Mesendoderm (in vitro differentiated cells): Measurements from ENCODE around the gene PPIF.

ENCODE experiments used
- DNase-seq: peaks from one replicate; pipeline ENCODE4 v3.0.0; 2013
- H2AK5ac ChIP-seq: 2 replicates; pipeline ENCODE4 v1.6.1; 2013; ENCODE audit warnings: low read length, inconsistent platforms
- H2BK120ac ChIP-seq: 2 replicates; pipeline ENCODE4 v1.6.1; 2013; ENCODE audit warnings: low read depth, mild to moderate bottlenecking, low read length, moderate library complexity, mixed read lengths
- H2BK15ac ChIP-seq: replicated peaks from 2 replicates; pipeline ENCODE4 v1.6.1; 2013; ENCODE audit warnings: low read depth, mild to moderate bottlenecking, moderate library complexity
- H2BK5ac ChIP-seq: 2 replicates; pipeline ENCODE4 v1.6.1; 2013; ENCODE audit warnings: low read length, inconsistent platforms
- H3K18ac ChIP-seq: 2 replicates; pipeline ENCODE4 v1.6.1; 2013; ENCODE audit warnings: mild to moderate bottlenecking, low read length, mixed read lengths
- H3K23ac ChIP-seq: one replicate; pipeline ENCODE4 v1.6.1; 2013; ENCODE audit warnings: low read length
- H3K27ac ChIP-seq: 2 replicates; pipeline ENCODE4 v1.5.1; 2013; ENCODE audit warnings: low read depth, mild to moderate bottlenecking, inconsistent platforms, low read length, moderate library complexity
- H3K27me3 ChIP-seq: 2 replicates; pipeline ENCODE4 v1.6.1; 2013; ENCODE audit warnings: low read length, control low read depth, mild to moderate bottlenecking, inconsistent platforms; ENCODE audit not compliant: insufficient read depth, poor library complexity
- H3K36me3 ChIP-seq: 2 replicates; pipeline ENCODE4 v1.6.1; 2013; ENCODE audit warnings: low read length, inconsistent platforms; ENCODE audit not compliant: control insufficient read depth, insufficient read depth
- H3K4ac ChIP-seq: one replicate; pipeline ENCODE4 v1.6.1; 2013; ENCODE audit warnings: low read depth, mild to moderate bottlenecking, low read length, moderate library complexity
- H3K4me1 ChIP-seq: 2 replicates; pipeline ENCODE4 v1.6.1; 2013; ENCODE audit warnings: low read depth, low read length, inconsistent platforms; ENCODE audit not compliant: control insufficient read depth
- H3K4me2 ChIP-seq: 2 replicates; pipeline ENCODE4 v1.6.1; 2013; ENCODE audit warnings: low read length
- H3K4me3 ChIP-seq: 2 replicates; pipeline ENCODE4 v1.5.1; 2013; ENCODE audit warnings: mild to moderate bottlenecking, low read length
- H3K56ac ChIP-seq: one replicate; pipeline ENCODE4 v1.6.1; 2013; ENCODE audit warnings: low read length
- H3K79me1 ChIP-seq: 2 replicates; pipeline ENCODE4 v1.6.1; 2013; ENCODE audit warnings: low read length, inconsistent platforms
- H3K79me2 ChIP-seq: 2 replicates; pipeline ENCODE4 v1.6.1; 2013; ENCODE audit warnings: mild to moderate bottlenecking, low read length; ENCODE audit not compliant: control insufficient read depth, insufficient read depth
- H3K9ac ChIP-seq: 2 replicates; pipeline ENCODE4 v1.6.1; 2013; ENCODE audit warnings: low read length, inconsistent platforms
- H4K5ac ChIP-seq: one replicate; pipeline ENCODE4 v1.6.1; 2013; ENCODE audit warnings: low read length
- H4K8ac ChIP-seq: one replicate; pipeline ENCODE4 v1.6.1; 2013; ENCODE audit warnings: low read depth, mild to moderate bottlenecking, control low read depth, low read length, moderate library complexity
- WGBS: extraction: QIAGEN DNeasy Blood & Tissue Kit; methylation state at CpG from one replicate; pipeline ENCODE4 v1.1.7; 2013; ENCODE audit warnings: low lambda C conversion rate, missing lambda C conversion rate; ENCODE audit not compliant: insufficient coverage; ENCODE audit errors: extremely low coverage; 5-methylcytosine and 5-hydroxymethylcytosine counted together

Gene PPIF

DNA sequence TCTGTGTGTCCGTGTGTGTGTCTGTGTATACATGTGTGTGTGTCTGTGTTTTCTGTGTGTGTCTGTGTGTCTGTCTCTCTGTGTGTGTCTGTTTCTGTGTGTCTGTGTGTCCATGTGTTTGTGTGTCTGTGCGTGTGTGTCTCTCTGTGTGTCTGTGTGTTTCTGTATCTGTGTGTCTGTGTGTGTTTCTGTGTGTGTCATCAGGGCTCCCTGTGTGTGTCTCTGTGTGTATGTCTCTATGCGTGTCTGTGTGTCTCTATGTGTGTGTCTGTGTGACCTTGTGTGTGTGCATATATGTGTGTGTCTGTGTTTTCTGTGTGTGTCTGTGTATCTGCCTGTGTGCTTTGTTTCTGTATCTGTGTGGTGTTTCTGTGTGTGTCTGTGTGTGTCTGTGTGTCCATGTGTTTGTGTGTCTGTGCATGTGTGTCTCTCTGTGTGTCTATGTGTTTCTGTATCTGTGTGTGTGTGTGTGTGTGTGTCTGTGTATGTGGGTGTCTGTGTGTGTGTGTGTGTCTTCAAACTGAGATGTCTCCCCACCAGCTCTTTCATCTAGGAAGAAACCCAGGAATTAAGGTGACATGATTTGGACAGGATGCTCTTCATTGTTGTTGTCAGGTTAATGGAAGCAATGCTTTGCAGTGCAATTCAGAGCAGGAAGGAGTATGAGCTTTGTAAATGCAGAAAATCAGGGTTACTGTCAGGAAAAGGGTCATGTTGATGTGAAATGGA is 20.7 kb upstream of the PPIF start:
- Histone ChIP-seq H2AK5ac (no peak overlapping the region), H3K27me3 (no peaks in the 10 kb centered on the region), H3K23ac (no peak overlapping the region), H3K27ac (no peak overlapping the region), H4K8ac (no peak overlapping the region), H2BK120ac (no peak overlapping the region), H3K4me1 (no peaks in the 10 kb centered on the region), H3K56ac (no peak overlapping the region), H2BK5ac (no peak overlapping the region), H3K18ac (no peak overlapping the region), H3K4me3 (no peak overlapping the region), H4K5ac (no peak overlapping the region), H3K9ac (no peak overlapping the region), H3K4me2 (no peak overlapping the region), H3K36me3 (no peaks in the 10 kb centered on the region), H3K4ac (no peak overlapping the region), H2BK15ac (no peak overlapping the region), H3K79me1 (no peaks in the 10 kb centered on the region), H3K79me2 (no peaks in the 10 kb centered on the region)
- no peak for DNase-seq
- WGBS = no CpG with 5 or more reads among the region's 3 CpGs

DNA sequence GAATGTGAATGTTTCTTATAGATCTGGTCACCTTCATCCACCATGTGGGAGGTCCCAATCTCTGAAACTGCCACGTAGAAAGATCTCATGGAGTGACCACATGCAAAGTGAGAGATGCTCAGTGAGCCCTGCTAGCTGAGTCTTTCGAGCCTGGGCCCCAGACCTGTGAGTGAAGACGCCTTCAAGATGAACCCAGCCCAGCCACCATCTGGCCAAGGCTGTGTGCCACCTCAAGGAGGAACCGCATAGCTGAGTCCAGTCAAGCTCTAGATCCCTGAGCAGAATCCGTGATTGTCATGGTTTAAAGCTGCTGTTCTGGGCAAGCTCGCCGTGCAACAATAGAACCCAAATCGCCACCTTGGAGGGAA is 20.2 kb upstream of the PPIF start:
- Histone ChIP-seq H3K27ac (no peak overlapping the region), H3K18ac (no peak overlapping the region), H2BK5ac (no peak overlapping the region), H4K5ac (no peak overlapping the region), H3K4me2 (no peak overlapping the region), H3K4me1 (no peaks in the 10 kb centered on the region), H3K56ac (no peak overlapping the region), H4K8ac (no peak overlapping the region), H3K27me3 (no peaks in the 10 kb centered on the region), H3K4me3 (no peak overlapping the region), H3K79me1 (no peaks in the 10 kb centered on the region), H2BK15ac (no peak overlapping the region), H3K36me3 (no peaks in the 10 kb centered on the region), H2AK5ac (no peak overlapping the region), H3K4ac (no peak overlapping the region), H3K79me2 (no peaks in the 10 kb centered on the region), H3K9ac (no peak overlapping the region), H2BK120ac (no peak overlapping the region), H3K23ac (no peak overlapping the region)
- no peak for DNase-seq
- WGBS = no CpG with 5 or more reads among the region's 8 CpGs

DNA sequence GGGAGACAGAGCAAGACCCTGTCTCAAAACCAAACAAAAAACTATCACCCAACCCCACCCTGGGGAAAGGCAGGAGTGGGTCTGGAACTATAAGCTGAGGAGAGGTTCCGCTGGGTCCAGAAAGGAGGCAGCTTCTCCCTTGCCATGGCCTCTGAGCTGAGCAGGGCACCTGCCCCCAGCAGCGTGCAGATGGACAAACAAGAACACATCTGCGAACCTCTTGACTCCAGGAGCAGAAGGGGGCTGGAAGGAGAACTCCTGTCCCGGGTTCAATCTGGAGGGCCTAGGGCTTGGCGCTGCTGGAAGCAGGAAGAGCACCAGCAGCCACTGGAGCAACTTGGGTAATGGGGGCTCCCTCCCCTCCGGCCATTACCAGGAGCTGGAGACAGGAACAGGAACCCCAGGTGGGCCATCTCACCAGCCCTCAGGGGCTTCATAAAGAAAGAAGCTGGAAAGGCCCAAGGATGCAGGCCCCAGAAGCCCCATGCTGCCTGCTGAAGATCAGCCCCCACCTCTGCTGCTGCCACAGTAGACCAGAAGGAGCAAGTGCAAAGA is 19.0 kb upstream of the PPIF start:
- Histone ChIP-seq H3K36me3 (no peaks in the 10 kb centered on the region), H3K27me3 (no peaks in the 10 kb centered on the region), H2BK5ac (no peak overlapping the region), H3K79me2 (no peaks in the 10 kb centered on the region), H3K4me1 (no peaks in the 10 kb centered on the region), H4K8ac (no peak overlapping the region), H3K23ac (no peak overlapping the region), H3K27ac (no peak overlapping the region), H3K56ac (no peak overlapping the region), H4K5ac (no peak overlapping the region), H3K9ac (no peak overlapping the region), H2BK15ac (no peak overlapping the region), H2AK5ac (no peak overlapping the region), H3K4ac (no peak overlapping the region), H3K18ac (no peak overlapping the region), H2BK120ac (no peak overlapping the region), H3K4me2 (no peak overlapping the region), H3K4me3 (no peak overlapping the region), H3K79me1 (no peaks in the 10 kb centered on the region)
- DNase-seq = no peak
- WGBS = no CpG with 5 or more reads among the region's 6 CpGs

DNA sequence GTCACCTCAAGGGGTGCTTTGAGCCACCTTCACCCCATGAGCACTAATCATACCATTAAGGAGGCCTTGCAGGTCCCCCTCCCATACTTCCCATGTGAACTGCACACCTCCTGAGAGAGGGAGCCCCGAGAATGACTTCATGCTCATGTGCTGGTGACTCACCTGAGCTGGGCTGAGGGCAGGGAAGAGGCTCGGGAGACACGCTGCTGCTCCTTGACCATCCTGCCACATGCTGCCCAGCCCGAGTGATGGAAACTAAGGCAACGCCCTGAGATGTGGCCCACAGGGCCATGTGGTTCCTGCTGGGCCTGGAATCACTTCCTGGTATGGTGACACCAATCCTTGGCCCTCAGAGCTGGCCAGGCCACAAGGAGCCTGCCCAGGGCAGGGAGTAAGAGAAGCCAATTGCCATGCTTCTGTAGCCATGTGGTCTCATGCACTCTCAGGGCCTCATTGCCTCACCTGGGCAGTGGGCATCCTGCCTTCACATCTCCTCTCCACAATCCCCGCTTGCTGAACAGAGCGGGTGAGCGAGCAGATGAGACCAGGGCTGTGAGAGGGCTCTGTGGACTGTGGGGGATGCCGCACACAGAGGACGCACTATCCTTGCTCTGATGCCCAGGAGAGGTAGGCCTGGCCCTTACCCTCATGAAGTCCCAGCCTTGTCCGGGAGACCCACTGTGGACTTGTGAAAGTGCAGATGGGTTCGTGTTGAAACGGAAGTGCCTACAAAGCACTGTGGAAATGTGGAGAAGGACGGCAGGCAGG is 18.3 kb upstream of the PPIF start:
- DNase-seq = peak; percentile 22
- Histone ChIP-seq H3K56ac (no peak overlapping the region), H3K27me3 (no peaks in the 10 kb centered on the region), H3K18ac (no peak overlapping the region), H3K9ac (no peak overlapping the region), H3K23ac (no peak overlapping the region), H3K79me2 (no peaks in the 10 kb centered on the region), H4K8ac (no peak overlapping the region), H3K4me2 (no peak overlapping the region), H3K27ac (no peak overlapping the region), H2BK120ac (no peak overlapping the region), H2AK5ac (no peak overlapping the region), H3K36me3 (no peaks in the 10 kb centered on the region), H3K4me1 (no peaks in the 10 kb centered on the region), H2BK15ac (no peak overlapping the region), H3K4me3 (no peak overlapping the region), H4K5ac (no peak overlapping the region), H3K79me1 (no peaks in the 10 kb centered on the region), H3K4ac (no peak overlapping the region), H2BK5ac (no peak overlapping the region)
- WGBS = no CpG with 5 or more reads among the region's 14 CpGs

- Histone ChIP-seq H3K79me1 (no peaks in the 10 kb centered on the region), H3K4me1 (no peaks in the 10 kb centered on the region), H2AK5ac (no peak overlapping the region), H4K5ac (no peak overlapping the region), H3K18ac (no peak overlapping the region), H3K79me2 (no peaks in the 10 kb centered on the region), H3K56ac (no peak overlapping the region), H3K4me3 (no peak overlapping the region), H3K27me3 (no peaks in the 10 kb centered on the region), H3K36me3 (no peaks in the 10 kb centered on the region), H3K9ac (no peak overlapping the region), H3K4ac (no peak overlapping the region), H2BK5ac (no peak overlapping the region), H2BK15ac (no peak overlapping the region), H3K27ac (no peak overlapping the region), H4K8ac (no peak overlapping the region), H3K23ac (no peak overlapping the region), H2BK120ac (no peak overlapping the region), H3K4me2 (no peak overlapping the region)
- DNase-seq = no peak
- no CpG with 5 or more reads among the region's 9 CpGs for WGBS
These were observed 17.7 kb upstream of the PPIF start for GRCh38 chr10:79329529-79329928.
